Measurements from ENCODE around the gene ABHD17C. TPM values are rescaled to one million over a fixed set of nuclear protein-coding genes. Genes with fewer than 3 reads are reported as not detected.

The ABHD17C gene
- total RNA-seq, 1 donor from 2014 or later: 12.5 TPM

DNA sequence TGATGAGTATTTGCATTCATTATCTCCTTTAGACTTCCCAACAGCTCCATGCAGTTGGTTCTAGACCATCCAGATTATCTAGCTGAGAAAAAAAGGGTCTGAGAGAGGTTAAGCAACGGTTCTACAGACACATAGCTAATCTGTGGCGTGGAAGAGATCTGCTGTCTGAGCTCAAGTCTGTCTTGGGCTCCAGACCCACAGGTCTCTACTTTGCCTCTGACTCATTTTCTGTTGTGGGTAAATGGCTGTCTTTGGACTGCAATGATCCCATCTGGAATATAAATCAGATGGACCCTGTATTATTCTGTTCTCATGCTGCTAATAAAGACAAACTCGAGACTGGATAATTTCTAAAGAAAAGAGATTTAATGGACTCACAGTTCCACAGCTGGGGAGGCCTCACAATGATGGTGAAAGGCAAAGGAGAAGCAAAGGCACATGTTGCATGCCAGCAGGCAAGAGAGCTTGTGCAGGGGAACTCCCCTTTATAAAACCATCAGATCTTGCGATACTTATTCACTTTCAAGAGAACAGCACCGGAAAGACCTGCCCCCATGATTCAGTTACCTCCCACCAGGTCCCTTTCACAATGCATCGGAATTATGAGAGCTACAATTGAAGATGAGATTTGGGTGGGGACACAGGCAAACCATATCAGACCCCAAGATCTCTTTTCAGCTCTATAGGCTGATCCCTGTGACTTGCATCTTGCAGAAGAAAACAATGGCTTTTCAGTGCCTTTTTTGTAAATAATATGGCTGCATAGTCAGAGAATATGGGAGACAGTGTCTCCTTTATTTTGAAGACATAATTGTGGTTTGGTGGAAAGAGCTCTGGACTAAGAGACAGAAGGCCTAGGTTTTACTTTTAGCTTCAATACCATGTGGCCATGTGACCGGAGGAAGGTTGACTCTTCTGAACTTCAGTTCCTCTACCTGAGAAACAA, 108.7 kb downstream of the ABHD17C start:
- Histone ChIP-seq H3K4me1 (no peaks in the 10 kb centered on the region), H3K9me3 (no peaks in the 10 kb centered on the region), H3K27me3 (no peaks in the 10 kb centered on the region), H3K27ac (no peak overlapping the region), H3K36me3 (no peaks in the 10 kb centered on the region), H3K4me3 (no peak overlapping the region)
- TF ChIP-seq POLR2A (IDR thresholded peaks at IDR 0.05) (no peak), POLR2AphosphoS5 (IDR thresholded peaks at IDR 0.05; ENCODE audit: insufficient read depth in 1 of 2, low read depth in 1 of 2) (no peak), CTCF (IDR thresholded peaks at IDR 0.05) (no peak)
- intact Hi-C loops (cut with DNase I): no loop called here
- no peak for DNase-seq (ENCODE audit: extremely low spot score in 2 of 2)

GRCh38 chr15:80804970-80805495, 109.9 kb downstream of the ABHD17C start:
- Histone ChIP-seq H3K4me3 (no peak overlapping the region), H3K27ac (no peak overlapping the region), H3K27me3 (no peaks in the 10 kb centered on the region), H3K4me1 (no peaks in the 10 kb centered on the region), H3K9me3 (no peaks in the 10 kb centered on the region), H3K36me3 (no peaks in the 10 kb centered on the region)
- no peak for DNase-seq (ENCODE audit: extremely low spot score in 2 of 2)
- no peak for TF ChIP-seq POLR2A (IDR thresholded peaks at IDR 0.05)
- no peak for TF ChIP-seq POLR2AphosphoS5 (IDR thresholded peaks at IDR 0.05; ENCODE audit: insufficient read depth in 1 of 2, low read depth in 1 of 2)
- no peak for TF ChIP-seq CTCF (IDR thresholded peaks at IDR 0.05)
- intact Hi-C loops (cut with DNase I): no loop called here

Small RNA genes lying within 50 kb of the gene (small RNA-seq; reads per million reads assigned to genes)
- not detected for gene RNU6-380P

Other genes with a start within 250 kb of the ABHD17C start
- gene CEMIP, start 84.1 kb downstream of the ABHD17C start, total RNA-seq: 0.74 TPM

All from vagina (tissue), 2 donors.